ENCODE measurements around the gene PSME3. TPM values are rescaled to one million over a fixed set of nuclear protein-coding genes. Genes with fewer than 3 reads are reported as not detected.

Gene PSME3
- total and polyA plus RNA-seq, 4 experiments from 2014 or later, result 65.1 to 171 (median 97.5) TPM

DNA sequence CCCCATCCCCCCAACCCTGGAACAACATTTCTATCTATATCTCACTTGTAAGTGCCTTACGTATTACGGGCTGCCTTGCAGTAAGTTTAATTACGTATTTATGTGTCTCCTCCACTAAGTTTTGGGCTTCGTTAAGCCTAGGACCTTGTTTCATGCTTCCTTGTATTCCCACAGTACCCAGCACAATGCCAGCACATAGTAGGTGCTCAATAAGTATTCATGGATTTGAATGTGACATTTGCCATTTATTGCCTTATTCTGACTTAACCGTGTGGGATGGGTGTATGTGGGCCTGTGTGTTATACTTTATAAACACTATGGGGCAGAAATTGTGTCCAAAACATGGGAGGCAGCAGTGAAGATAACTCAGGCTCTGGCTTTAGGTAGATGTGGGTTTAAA, 40.7 kb upstream of the PSME3 start:
- intact Hi-C loops (cut with micrococcal nuclease), result no loop called here
- Histone ChIP-seq H3K4me1 (ENCODE audit: insufficient read depth, low read length) (peaks cover 4% of the 10 kb centered on the region), H3K27me3 (ENCODE audit: insufficient read depth, low read length) (no peaks in the 10 kb centered on the region), H3K36me3 (ENCODE audit: insufficient read depth, low read length) (no peaks in the 10 kb centered on the region), H3K27ac (ENCODE audit: low read depth, low read length) (no peak overlapping the region), H3K4me3 (ENCODE audit: low read length in 2 of 2) (no peak overlapping the region), H3K9me3 (ENCODE audit: control insufficient read depth in 1 of 2, low read length in 2 of 2) (no peaks in the 10 kb centered on the region)
- H3K4me1 Mint-ChIP-seq, result peaks cover 4 to 10% (median 7%) of the 10 kb centered on the region in 4 donors
- no peak overlapping the region for H3K4me3 Mint-ChIP-seq
- POLR2A ChIA-PET (ENCODE audit: partially characterized antibody), result no interaction called here
- H3K9me3 Mint-ChIP-seq, result peaks cover 0 to under 1% (median 0%) of the 10 kb centered on the region in 8 donors
- CTCF ChIA-PET (ENCODE audit: partially characterized antibody), result no interaction called here
- peaks cover 3 to 10% of the 10 kb centered on the region in 2 donors for H3K27me3 Mint-ChIP-seq
- DNase-seq, result no peak
- H3K36me3 Mint-ChIP-seq, result peaks cover 4 to 6% of the 10 kb centered on the region in 2 donors
- no peak overlapping the region for H3K27ac Mint-ChIP-seq

DNA sequence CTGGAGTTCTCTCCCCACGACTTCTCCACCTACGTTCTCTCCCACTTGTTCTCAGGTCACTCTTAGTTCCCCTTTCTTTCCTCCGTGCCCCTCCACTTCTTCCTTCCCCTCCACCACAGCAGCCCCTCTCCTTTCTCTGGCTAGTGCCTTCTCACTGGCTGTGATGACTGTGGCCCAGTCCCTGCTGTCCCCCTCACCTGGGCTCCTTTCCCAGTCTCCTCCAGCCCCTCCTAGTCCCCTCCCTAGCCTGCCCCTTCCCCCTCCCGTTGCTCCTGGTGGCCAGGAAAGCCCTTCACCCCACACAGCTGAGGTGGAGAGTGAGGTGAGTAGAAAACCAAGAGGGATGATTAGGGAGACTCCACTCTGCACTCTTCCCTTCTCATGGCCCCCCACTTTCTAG, 38.1 kb upstream of the PSME3 start:
- Mint-ChIP-seq H3K27me3 (peaks cover 0 to 2% of the 10 kb centered on the region in 2 donors), H3K4me3 (peak overlapping the region in 1 of 8 donors; percentile 15), H3K27ac (no peak overlapping the region), H3K9me3 (no peaks in the 10 kb centered on the region), H3K4me1 (peaks cover 13 to 24% (median 17%) of the 10 kb centered on the region in 4 donors), H3K36me3 (peaks cover 6 to 8% of the 10 kb centered on the region in 2 donors)
- Histone ChIP-seq H3K27ac (ENCODE audit: low read depth, low read length) (no peak overlapping the region), H3K36me3 (ENCODE audit: insufficient read depth, low read length) (no peaks in the 10 kb centered on the region), H3K4me1 (ENCODE audit: insufficient read depth, low read length) (peaks cover 16% of the 10 kb centered on the region), H3K4me3 (ENCODE audit: low read length in 2 of 2) (no peak overlapping the region), H3K9me3 (ENCODE audit: control insufficient read depth in 1 of 2, low read length in 2 of 2) (no peaks in the 10 kb centered on the region), H3K27me3 (ENCODE audit: insufficient read depth, low read length) (no peaks in the 10 kb centered on the region)
- intact Hi-C loops (cut with micrococcal nuclease), result no loop called here
- DNase-seq, result no peak
- POLR2A ChIA-PET (ENCODE audit: partially characterized antibody), result interaction anchor here (1.2 to 1.6 kb wide), 2 partner anchors 21 to 203 kb away, joined by 3 to 4 read pairs; partner anchors contain the start of genes RPL27 and VPS25
- CTCF ChIA-PET (ENCODE audit: partially characterized antibody), result no interaction called here

DNA sequence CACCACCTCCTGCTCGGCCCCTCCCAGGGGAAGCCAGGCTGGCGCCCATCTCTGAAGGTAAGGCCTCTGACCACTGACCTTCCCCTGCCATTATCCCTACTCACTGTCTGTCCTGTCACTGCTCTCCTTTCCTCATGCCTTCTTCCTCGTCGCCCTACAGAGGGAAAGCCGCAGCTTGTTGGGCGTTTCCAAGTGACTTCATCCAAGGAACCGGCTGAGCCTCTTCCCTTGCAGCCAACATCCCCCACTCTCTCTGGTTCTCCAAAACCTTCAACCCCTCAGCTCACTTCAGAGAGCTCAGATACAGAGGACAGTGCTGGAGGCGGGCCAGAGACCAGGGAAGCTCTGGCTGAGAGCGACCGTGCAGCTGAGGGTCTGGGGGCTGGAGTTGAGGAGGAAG, 37.7 kb upstream of the PSME3 start:
- Mint-ChIP-seq H3K4me3 (peak overlapping the region in 3 of 8 donors; percentile 40 to 59 (median 45)), H3K27me3 (peaks cover 0 to 2% of the 10 kb centered on the region in 2 donors), H3K9me3 (no peaks in the 10 kb centered on the region), H3K4me1 (peaks cover 12 to 24% (median 17%) of the 10 kb centered on the region in 4 donors), H3K36me3 (peaks cover 6 to 8% of the 10 kb centered on the region in 2 donors), H3K27ac (peak overlapping the region in 1 of 7 donors; percentile 37)
- Histone ChIP-seq H3K27me3 (ENCODE audit: insufficient read depth, low read length) (no peaks in the 10 kb centered on the region), H3K4me3 (ENCODE audit: low read length in 2 of 2) (no peak overlapping the region), H3K4me1 (ENCODE audit: insufficient read depth, low read length) (peaks cover 16% of the 10 kb centered on the region), H3K36me3 (ENCODE audit: insufficient read depth, low read length) (no peaks in the 10 kb centered on the region), H3K9me3 (ENCODE audit: control insufficient read depth in 1 of 2, low read length in 2 of 2) (no peaks in the 10 kb centered on the region), H3K27ac (ENCODE audit: low read depth, low read length) (no peak overlapping the region)
- intact Hi-C loops (cut with micrococcal nuclease), result no loop called here
- CTCF ChIA-PET (ENCODE audit: partially characterized antibody), result no interaction called here
- POLR2A ChIA-PET (ENCODE audit: partially characterized antibody), result interaction anchor here (1.1 to 1.6 kb wide), 2 partner anchors 22 to 37 kb away, joined by 3 to 4 read pairs; partner anchors contain the start of gene VPS25
- no peak for DNase-seq

DNA sequence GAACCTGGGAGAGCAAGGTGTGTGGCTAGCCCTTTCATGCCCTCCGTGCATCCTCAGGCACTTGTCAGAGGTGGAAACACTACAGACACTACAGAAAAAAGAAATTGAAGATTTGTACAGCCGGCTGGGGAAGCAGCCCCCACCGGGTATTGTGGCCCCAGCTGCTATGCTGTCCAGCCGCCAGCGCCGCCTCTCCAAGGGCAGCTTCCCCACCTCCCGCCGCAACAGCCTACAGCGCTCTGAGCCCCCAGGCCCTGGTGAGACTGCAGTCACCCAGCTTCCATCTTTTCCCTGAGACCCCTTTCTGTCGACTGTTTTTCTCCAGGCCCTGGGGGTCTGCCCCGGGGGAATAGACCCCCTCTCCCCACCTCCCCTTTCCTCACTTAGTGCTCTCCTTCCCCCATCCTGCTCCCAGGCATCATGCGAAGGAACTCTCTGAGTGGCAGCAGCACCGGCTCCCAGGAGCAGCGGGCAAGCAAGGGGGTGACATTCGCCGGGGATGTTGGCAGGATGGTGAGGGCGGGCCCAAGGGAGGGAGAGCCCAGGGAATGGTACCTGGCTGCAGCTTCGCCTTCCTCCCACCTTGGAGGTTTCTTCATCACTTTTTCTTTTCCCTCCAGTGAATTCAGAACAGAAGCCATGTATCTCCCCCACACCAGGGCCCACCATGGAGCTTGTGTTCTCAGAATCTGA, 37.0 kb upstream of the PSME3 start:
- H3K4me3 ChIP-seq (ENCODE audit: low read length in 2 of 2), result no peak overlapping the region
- CTCF ChIA-PET (ENCODE audit: partially characterized antibody), result no interaction called here
- H3K27ac ChIP-seq (ENCODE audit: low read depth, low read length), result no peak overlapping the region
- no peak for DNase-seq
- POLR2A ChIA-PET (ENCODE audit: partially characterized antibody), result interaction anchor here (1.1 to 1.6 kb wide), 2 partner anchors 22 to 36 kb away, joined by 3 to 4 read pairs; partner anchors contain the start of gene VPS25
- peak overlapping the region in 1 of 7 donors; percentile 29 for H3K27ac Mint-ChIP-seq
- H3K9me3 Mint-ChIP-seq, result no peaks in the 10 kb centered on the region
- intact Hi-C loops (cut with micrococcal nuclease), result no loop called here
- no peaks in the 10 kb centered on the region for H3K36me3 ChIP-seq (ENCODE audit: insufficient read depth, low read length)
- H3K9me3 ChIP-seq (ENCODE audit: control insufficient read depth in 1 of 2, low read length in 2 of 2), result no peaks in the 10 kb centered on the region
- H3K27me3 Mint-ChIP-seq, result no peaks in the 10 kb centered on the region
- peaks cover 12 to 24% (median 17%) of the 10 kb centered on the region in 4 donors for H3K4me1 Mint-ChIP-seq
- no peaks in the 10 kb centered on the region for H3K27me3 ChIP-seq (ENCODE audit: insufficient read depth, low read length)
- peaks cover 16% of the 10 kb centered on the region for H3K4me1 ChIP-seq (ENCODE audit: insufficient read depth, low read length)
- peak overlapping the region in 1 of 8 donors; percentile 59 for H3K4me3 Mint-ChIP-seq
- peaks cover 6 to 8% of the 10 kb centered on the region in 2 donors for H3K36me3 Mint-ChIP-seq

DNA sequence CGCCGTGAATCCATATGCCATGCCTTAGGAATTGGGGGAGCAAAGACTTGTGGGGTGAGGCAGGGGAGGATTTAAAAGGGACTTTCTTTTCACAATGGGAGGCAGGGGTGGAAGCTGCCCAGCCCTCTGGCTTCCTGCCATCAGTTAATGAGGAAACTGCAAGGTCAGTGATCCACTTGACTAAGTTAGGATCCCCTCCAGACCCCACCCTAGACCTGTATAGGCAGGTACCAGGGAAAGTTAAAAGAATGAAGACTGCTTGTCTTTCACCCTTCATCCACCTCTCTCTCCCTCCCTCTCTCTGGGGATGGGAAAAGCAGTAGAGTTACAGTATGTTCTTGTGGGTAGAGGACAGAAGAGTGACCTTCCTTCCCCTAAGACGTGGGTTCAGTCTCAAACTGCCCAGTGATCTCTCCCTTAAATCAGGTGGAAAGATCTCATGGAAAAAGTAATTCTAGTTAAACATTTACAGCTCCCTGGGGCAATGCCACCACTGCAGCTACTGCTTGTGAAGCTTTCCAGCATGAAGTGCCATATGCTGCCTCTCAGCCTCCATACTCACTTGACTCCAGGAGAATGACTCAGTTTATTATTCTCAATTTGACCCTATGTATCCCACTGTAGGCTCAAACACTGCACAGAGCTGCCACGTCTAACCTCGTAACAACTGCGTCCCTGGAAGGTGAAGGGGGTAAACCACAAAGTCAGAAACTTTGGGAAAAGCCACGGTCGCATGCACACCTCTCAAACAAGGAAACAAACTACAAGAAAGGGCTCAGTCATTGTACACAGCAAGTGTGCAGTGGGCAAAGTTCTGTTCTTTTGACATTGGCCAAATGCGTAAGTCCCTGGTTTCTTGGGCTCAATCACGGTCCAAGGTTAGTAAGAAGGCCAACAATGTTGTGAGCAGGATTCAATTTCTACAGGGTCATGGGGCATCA, 35.9 kb upstream of the PSME3 start:
- H3K27ac ChIP-seq (ENCODE audit: low read depth, low read length), result no peak overlapping the region
- Mint-ChIP-seq H3K4me3 (peak overlapping the region; percentile 93 to 98 (median 95)), H3K9me3 (no peaks in the 10 kb centered on the region), H3K27ac (peak overlapping the region in 3 of 7 donors; percentile 9 to 91 (median 83)), H3K36me3 (peaks cover 6 to 8% of the 10 kb centered on the region in 2 donors), H3K4me1 (peaks cover 12 to 24% (median 17%) of the 10 kb centered on the region in 4 donors), H3K27me3 (no peaks in the 10 kb centered on the region)
- no peaks in the 10 kb centered on the region for H3K36me3 ChIP-seq (ENCODE audit: insufficient read depth, low read length)
- H3K4me1 ChIP-seq (ENCODE audit: insufficient read depth, low read length), result peaks cover 16% of the 10 kb centered on the region
- H3K27me3 ChIP-seq (ENCODE audit: insufficient read depth, low read length), result no peaks in the 10 kb centered on the region
- CTCF ChIA-PET (ENCODE audit: partially characterized antibody), result interaction anchor here (1.5 kb wide), 1 partner anchor 20 kb away, joined by 3 read pairs; no protein-coding TSS in a partner anchor
- POLR2A ChIA-PET (ENCODE audit: partially characterized antibody), result interaction anchor here (1.0 to 2.0 kb wide), 4 partner anchors 17 to 201 kb away, joined by 5 to 9 read pairs (median 6); partner anchors contain the start of genes RETREG3, RPL27, TUBG1 and VPS25
- H3K4me3 ChIP-seq (ENCODE audit: low read length in 2 of 2), result peak overlapping the region; percentile 26 to 92
- no peaks in the 10 kb centered on the region for H3K9me3 ChIP-seq (ENCODE audit: control insufficient read depth in 1 of 2, low read length in 2 of 2)
- intact Hi-C loops (cut with micrococcal nuclease), result loop anchor here (1.0 kb wide), 1 partner anchor 53 kb away; no protein-coding TSS in a partner anchor
- no peak for DNase-seq

DNA sequence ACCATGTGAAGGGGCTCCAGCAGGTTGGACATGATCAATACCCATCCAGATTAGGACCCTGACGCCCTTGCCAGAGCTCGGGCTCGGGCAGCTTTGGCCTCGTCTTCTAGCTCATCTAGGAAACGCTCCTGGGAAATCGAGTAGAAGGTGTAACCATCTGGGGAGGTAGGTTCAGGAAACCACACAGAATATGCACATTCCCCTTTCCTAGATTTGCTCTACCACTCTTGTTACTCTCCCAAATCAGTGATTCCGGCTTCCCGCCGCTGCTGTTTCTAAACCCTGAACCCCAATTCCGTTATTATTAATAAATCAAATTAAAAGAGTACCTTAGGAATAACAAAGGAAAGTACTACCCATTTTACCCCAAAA, 35.2 kb upstream of the PSME3 start:
- CTCF ChIA-PET (ENCODE audit: partially characterized antibody), result interaction anchor here (1.1 to 1.6 kb wide), 3 partner anchors 19 to 26 kb away, joined by 3 to 4 read pairs (median 4); partner anchors contain the start of gene BECN1
- POLR2A ChIA-PET (ENCODE audit: partially characterized antibody), result interaction anchor here (0.7 to 2.0 kb wide), 7 partner anchors 10 to 200 kb away, joined by 3 to 9 read pairs (median 5); partner anchors contain the start of genes BECN1, RETREG3, RPL27 and TUBG1
- Histone ChIP-seq H3K4me3 (ENCODE audit: low read length in 2 of 2) (peak overlapping the region; percentile 26 to 92), H3K9me3 (ENCODE audit: control insufficient read depth in 1 of 2, low read length in 2 of 2) (no peaks in the 10 kb centered on the region), H3K4me1 (ENCODE audit: insufficient read depth, low read length) (peaks cover 16% of the 10 kb centered on the region), H3K36me3 (ENCODE audit: insufficient read depth, low read length) (no peaks in the 10 kb centered on the region), H3K27ac (ENCODE audit: low read depth, low read length) (peak overlapping the region; percentile 47), H3K27me3 (ENCODE audit: insufficient read depth, low read length) (no peaks in the 10 kb centered on the region)
- H3K9me3 Mint-ChIP-seq, result no peaks in the 10 kb centered on the region
- peak overlapping the region in 5 of 7 donors; percentile 85 to 94 (median 93) for H3K27ac Mint-ChIP-seq
- peaks cover 6 to 8% of the 10 kb centered on the region in 2 donors for H3K36me3 Mint-ChIP-seq
- H3K27me3 Mint-ChIP-seq, result no peaks in the 10 kb centered on the region
- peaks cover 12 to 24% (median 17%) of the 10 kb centered on the region in 4 donors for H3K4me1 Mint-ChIP-seq
- intact Hi-C loops (cut with micrococcal nuclease), result loop anchor here (1.0 kb wide), 1 partner anchor 54 kb away; no protein-coding TSS in a partner anchor
- DNase-seq, result no peak
- peak overlapping the region; percentile 93 to 98 (median 95) for H3K4me3 Mint-ChIP-seq

All from CD4-positive, alpha-beta memory T cell (primary cell).